ENCODE data around the gene NR6A1.

Gene NR6A1

DNA sequence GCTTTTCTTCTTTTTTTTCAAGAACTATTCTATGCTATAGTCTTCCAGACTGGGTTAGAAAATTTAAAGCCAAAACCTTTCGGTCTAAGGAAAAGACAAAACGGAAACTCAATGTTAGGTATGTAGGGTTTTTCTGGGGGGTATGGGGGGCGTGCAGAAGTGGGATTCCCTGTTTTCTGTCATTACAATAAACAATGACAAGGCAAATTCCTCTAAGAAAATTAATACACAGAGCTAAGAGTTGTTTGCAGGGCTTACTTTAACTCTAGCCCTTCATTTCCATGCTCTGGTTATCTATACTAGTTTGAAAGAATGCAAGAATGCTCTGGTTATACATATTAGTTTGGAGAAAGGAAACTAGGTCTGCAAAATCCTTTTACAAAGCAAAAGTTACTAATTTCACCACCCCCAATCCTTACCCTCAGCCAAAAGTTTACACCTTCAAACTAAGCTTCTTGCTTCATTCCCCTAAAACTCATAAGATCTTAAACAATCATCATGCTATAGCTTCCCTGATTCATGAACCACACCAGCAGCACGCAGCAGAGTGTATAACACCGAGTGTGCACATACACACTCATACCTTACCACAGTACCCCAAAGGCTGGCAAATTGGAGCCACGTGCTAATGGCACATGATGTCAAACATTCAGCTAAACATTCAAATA lies 174.8 kb downstream of the NR6A1 start:
- H3K9me3 ChIP-seq: no peaks in the 10 kb centered on the region
- H3K36me3 ChIP-seq: no peaks in the 10 kb centered on the region
- no peak overlapping the region for H3K4me3 ChIP-seq (ENCODE audit: low read depth, low read length)
- DNase-seq: no peak
- TF ChIP-seq, protein P1, sequence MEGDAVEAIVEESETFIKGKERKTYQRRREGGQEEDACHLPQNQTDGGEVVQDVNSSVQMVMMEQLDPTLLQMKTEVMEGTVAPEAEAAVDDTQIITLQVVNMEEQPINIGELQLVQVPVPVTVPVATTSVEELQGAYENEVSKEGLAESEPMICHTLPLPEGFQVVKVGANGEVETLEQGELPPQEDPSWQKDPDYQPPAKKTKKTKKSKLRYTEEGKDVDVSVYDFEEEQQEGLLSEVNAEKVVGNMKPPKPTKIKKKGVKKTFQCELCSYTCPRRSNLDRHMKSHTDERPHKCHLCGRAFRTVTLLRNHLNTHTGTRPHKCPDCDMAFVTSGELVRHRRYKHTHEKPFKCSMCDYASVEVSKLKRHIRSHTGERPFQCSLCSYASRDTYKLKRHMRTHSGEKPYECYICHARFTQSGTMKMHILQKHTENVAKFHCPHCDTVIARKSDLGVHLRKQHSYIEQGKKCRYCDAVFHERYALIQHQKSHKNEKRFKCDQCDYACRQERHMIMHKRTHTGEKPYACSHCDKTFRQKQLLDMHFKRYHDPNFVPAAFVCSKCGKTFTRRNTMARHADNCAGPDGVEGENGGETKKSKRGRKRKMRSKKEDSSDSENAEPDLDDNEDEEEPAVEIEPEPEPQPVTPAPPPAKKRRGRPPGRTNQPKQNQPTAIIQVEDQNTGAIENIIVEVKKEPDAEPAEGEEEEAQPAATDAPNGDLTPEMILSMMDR (IDR thresholded peaks at IDR 0.05; ENCODE audit: low read depth, low read length): no peak
- H3K4me1 ChIP-seq: no peaks in the 10 kb centered on the region
- peaks cover 3% of the 10 kb centered on the region; the same call in 1 of the 2 replicates for H3K27me3 ChIP-seq

DNA sequence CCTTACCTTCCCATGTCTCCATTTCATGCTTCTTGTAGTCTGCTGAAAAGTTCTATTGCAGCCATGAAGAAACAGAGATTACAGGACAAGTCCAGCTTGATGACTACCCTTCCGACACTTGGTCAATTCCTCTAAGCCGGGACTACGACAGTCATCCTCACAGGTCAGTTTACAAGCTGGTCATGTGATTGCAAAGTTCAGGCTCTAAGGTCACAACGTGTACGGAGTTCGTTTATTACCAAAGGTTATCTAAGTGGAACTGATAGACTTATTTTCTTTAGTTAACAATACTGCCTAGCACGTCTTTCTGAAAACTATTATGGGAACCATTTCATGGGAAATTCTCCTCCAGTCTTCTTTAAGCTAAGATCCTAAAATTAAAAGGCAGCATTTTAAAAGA lies 175.4 kb downstream of the NR6A1 start:
- Histone ChIP-seq H3K36me3 (no peaks in the 10 kb centered on the region), H3K4me1 (no peaks in the 10 kb centered on the region; the same call in 1 of the 2 replicates), H3K27me3 (peaks cover 3% of the 10 kb centered on the region; the same call in 1 of the 2 replicates), H3K9me3 (no peaks in the 10 kb centered on the region), H3K4me3 (ENCODE audit: low read depth, low read length) (no peak overlapping the region)
- TF ChIP-seq, protein P1 (IDR thresholded peaks at IDR 0.05; ENCODE audit: low read depth, low read length): no peak
- DNase-seq: no peak

DNA sequence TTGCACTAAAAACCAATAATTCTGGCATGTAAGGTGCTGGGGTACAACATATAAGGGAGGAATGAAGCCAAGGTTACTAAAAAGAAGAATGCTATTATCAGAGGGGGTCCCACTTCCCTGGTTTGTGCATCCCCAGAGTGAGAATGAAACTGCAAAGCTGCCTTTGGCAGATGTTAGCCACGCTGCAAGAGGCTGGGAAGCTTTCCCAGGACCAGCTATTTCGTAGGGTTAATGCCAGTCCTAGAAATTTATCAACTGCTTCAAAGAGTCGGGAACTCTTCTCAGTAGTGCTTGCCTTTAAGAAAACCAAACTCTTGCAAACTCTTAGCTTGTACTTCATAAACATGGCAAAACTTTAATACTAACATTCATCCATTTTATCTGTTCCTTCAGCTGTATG lies 176.4 kb downstream of the NR6A1 start:
- no peak for DNase-seq
- Histone ChIP-seq H3K27me3 (peaks cover 3% of the 10 kb centered on the region; the same call in 1 of the 2 replicates), H3K36me3 (no peaks in the 10 kb centered on the region), H3K9me3 (no peaks in the 10 kb centered on the region), H3K4me3 (ENCODE audit: low read depth, low read length) (no peak overlapping the region), H3K4me1 (no peaks in the 10 kb centered on the region; the same call in 1 of the 2 replicates)
- TF ChIP-seq, protein P1 (IDR thresholded peaks at IDR 0.05; ENCODE audit: low read depth, low read length): no peak

DNA sequence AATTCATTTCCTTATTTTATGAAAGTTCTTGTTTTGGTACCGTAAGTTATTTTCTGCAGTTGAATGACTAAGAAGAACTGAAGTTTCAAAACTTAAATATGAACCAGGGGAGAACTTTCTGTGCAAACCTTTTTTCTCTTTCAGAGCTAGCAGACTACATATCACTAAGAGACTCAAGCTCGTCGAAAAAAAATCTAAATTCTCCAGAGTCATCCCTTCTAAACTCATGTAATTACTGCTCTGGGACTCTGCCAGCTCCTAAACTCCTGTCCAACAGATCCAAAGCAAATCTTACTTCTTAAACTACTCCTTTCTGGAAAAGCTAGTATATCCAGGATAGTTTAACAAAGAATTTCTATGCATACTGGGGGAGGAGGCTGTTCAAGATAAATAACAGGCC lies 176.9 kb downstream of the NR6A1 start:
- H3K36me3 ChIP-seq: no peaks in the 10 kb centered on the region
- H3K27me3 ChIP-seq: peaks cover 3% of the 10 kb centered on the region; the same call in 1 of the 2 replicates
- TF ChIP-seq, protein P1 (IDR thresholded peaks at IDR 0.05; ENCODE audit: low read depth, low read length): no peak
- DNase-seq: no peak
- H3K4me1 ChIP-seq: no peaks in the 10 kb centered on the region; the same call in 1 of the 2 replicates
- H3K4me3 ChIP-seq (ENCODE audit: low read depth, low read length): no peak overlapping the region
- no peaks in the 10 kb centered on the region for H3K9me3 ChIP-seq

DNA sequence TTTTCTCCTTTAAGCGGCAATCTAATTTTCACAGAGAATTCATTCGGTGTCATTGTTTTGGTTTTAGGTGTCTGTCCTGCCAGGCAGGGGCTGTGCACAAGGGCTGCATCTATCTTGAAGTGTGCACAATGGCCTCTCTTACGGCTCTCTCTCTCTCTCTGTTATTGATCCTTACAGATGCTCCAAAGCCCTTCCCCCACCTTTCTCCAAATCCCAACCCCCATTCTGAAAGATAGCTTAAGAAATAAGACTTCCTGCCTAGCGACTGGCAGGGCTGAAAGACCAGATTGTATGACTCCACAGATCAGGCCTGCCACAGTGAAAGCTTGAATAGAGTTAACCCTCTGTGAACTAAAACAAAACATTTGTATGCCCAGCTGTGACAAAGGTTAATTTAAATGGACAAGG lies 177.5 kb downstream of the NR6A1 start:
- H3K36me3 ChIP-seq: no peaks in the 10 kb centered on the region
- DNase-seq: no peak
- TF ChIP-seq, protein P1 (IDR thresholded peaks at IDR 0.05; ENCODE audit: low read depth, low read length): no peak
- H3K9me3 ChIP-seq: no peaks in the 10 kb centered on the region
- no peaks in the 10 kb centered on the region; the same call in 1 of the 2 replicates for H3K4me1 ChIP-seq
- H3K4me3 ChIP-seq (ENCODE audit: low read depth, low read length): no peak overlapping the region
- H3K27me3 ChIP-seq: peaks cover 3% of the 10 kb centered on the region; the same call in 1 of the 2 replicates

DNA sequence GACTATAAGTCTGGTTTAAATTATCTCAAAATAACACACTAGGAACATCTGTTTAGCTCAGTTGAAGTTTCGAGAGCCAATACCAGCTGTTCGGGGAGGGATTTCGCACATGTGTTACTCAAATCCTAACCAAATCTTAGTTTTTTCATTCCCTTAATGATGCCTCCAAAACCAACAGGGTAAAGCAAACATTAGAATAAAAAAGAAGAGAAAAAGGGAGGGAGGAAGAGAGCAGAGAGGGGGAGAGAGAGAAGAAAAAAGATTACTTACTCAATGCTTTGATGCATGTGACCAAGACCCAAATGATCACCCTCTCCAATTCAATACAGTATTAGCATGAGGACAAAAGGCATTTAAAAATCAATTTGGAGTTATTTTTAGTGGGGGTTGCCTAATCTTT lies 177.9 kb downstream of the NR6A1 start:
- TF ChIP-seq, protein P1 (IDR thresholded peaks at IDR 0.05; ENCODE audit: low read depth, low read length): no peak
- DNase-seq: no peak
- no peaks in the 10 kb centered on the region for H3K9me3 ChIP-seq
- H3K4me3 ChIP-seq (ENCODE audit: low read depth, low read length): no peak overlapping the region
- H3K36me3 ChIP-seq: no peaks in the 10 kb centered on the region
- no peaks in the 10 kb centered on the region; the same call in 1 of the 2 replicates for H3K4me1 ChIP-seq
- H3K27me3 ChIP-seq: peaks cover 3% of the 10 kb centered on the region; the same call in 1 of the 2 replicates
